Activated naive CD4-positive, alpha-beta T cell (primary cell): ENCODE data around the gene DOCK8.

Experiments used
- DNase-seq, 4 experiments: peaks; one replicate each; lab custom pipeline; 2025; lab: John Stamatoyannopoulos, UW

Gene DOCK8

DNA sequence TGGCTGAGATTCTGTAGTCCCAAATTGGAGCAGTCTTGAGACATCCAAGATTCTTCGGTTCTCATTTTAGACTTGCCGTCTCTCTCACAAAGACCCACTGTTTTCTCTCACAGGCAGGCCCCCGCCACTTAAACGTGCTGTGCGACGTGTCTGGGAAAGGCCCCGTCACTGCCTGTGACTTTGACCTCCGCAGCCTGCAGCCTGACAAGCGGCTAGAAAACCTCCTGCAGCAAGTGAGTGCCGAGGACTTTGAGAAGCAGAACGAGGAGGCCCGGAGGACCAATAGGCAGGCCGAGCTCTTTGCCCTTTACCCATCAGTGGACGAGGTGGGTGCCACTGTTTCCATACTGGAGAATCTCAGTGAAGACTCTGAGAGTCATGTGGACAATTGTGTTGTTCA is 97.2 kb downstream of the DOCK8 start:
- no peak for DNase-seq

GRCh38 chr9:312596-313320 is 98.1 kb downstream of the DOCK8 start:
- DNase-seq, result no peak

DNA sequence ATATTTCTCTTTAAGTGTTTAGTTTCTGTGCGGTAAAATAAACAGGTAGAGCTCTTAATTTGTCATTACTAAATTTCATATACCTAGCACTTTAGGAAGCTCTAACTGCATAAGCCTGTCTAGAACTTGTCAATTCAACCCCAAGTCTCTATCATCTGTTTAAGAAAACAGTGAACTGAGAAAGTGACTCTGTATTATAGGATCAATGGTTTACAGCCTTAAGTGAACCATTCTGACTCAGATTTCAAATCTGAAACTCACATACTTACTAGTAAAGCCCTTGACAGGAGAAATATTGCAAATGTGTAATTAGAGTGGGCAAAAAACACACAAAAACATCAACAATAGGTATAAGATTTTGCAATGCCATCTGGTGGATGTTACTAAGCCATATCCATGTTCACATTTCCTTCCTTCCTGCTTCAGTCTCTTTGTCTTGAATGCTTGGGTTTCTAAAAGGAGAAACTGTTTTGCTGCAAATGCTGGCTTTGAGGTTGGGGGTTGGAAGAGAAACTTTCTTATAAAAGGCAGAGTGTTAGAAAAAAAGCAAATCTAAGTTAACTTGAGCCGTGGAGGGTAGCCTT is 101.8 kb downstream of the DOCK8 start:
- no peak for DNase-seq

DNA sequence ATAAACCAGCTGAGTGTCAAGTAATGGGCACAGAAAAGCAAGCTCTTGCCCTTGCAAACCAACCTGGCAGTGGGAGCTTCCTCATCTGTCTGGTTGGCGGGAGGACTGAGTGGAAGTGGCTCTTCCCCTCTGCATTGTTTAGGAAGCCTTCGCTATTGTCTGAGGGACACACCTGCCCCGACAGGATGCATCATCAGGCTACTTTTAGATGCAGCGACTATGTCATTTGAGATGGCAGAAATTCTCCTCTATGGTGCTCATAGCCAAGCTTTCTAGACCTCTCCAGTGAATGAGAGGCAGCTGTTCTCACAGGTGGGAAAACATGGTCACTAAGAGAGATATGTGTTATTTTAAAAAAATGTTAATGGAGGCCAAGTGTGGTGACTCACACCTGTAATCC is 104.0 kb downstream of the DOCK8 start:
- no peak for DNase-seq

GRCh38 chr9:324971-325370 is 110.3 kb downstream of the DOCK8 start:
- DNase-seq, result no peak

- no peak for DNase-seq
Observed at GRCh38 chr9:326667-327066, 112.0 kb downstream of the DOCK8 start.

DNA sequence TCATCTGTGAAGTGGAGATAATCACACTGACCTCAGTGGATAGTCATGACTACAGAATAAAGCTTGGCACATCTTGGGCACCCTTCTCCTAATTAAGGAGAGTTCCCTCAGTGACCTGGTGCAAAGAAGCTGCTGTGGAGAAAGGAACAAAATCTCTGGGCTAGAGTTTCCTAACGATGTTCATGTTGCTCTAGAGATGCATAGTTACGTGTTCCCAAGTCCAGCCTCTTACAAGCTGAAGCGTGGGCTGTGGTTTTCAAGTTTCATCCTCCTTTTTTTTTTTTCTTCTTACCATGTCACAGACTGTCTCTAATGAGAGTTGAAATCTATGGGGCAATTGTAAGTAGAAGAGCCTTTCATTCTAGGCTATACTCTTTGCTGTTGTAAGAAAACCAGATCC is 113.8 kb downstream of the DOCK8 start:
- DNase-seq, result no peak

DNA sequence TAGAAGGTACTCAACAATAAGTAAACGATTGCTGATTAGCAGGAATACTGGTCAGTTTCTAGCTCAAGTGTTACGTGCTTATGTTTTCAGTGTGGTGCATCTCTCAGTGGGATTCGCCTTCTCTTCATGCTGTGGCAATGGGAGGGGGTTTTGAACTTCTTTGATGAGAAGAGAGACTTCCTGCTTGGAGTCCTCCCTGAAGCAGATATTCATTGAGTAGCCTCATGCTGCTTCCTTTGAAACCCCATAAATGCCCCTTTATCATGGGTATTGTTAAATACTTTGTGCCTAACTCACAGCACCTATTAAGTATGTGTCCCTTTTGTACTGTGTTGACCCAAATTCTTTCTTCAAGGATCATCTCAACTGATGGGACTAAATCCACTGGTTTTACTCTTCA is 116.5 kb downstream of the DOCK8 start:
- DNase-seq, result no peak

DNA sequence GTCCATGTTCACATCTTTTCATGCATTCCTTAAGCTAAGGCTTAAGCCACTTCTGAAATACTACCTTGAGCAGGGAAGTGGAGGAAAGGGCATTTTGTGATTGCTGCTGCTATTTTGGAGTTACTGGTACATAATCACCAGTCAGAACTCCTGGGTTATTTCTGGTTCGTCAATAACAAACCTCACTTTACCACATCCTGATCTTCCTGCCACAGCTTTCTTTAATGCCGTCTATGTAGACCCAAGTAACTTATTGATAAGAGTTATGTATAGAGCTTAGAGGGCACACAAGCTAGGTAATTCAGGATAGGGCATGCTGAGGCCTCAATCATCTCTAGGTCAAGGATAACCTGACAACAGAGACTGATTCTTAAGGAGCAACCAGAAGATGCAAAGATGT is 120.7 kb downstream of the DOCK8 start:
- DNase-seq, result no peak

- no peak for DNase-seq
Observed at GRCh38 chr9:336039-336438, 121.4 kb downstream of the DOCK8 start.

DNA sequence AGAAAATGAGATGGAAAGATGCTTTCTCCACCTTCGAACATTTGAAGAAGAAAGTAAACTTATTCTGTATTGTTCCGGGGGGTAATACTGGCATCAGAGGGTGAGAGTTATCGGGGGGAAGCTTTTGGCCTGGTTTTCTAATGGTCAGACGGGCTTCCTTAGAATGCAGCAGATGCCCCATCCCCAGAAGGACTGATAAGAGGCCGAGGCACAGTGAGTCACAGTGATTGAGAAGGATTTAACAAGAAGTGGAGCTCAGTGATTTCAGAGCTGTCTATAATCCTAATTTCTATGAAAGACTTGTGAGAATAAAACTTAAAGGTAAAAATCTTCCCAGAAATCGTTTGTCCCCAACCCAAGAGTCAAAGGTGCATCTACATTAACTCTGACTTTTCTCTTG is 123.9 kb downstream of the DOCK8 start:
- no peak for DNase-seq

GRCh38 chr9:341634-342421 is 127.2 kb downstream of the DOCK8 start:
- DNase-seq, result no peak

- DNase-seq, result no peak
Observed at GRCh38 chr9:343773-344172, 129.1 kb downstream of the DOCK8 start.

GRCh38 chr9:346111-346571 is 131.5 kb downstream of the DOCK8 start:
- no peak for DNase-seq

- DNase-seq, result no peak
Observed at GRCh38 chr9:347667-348292, 133.1 kb downstream of the DOCK8 start.

GRCh38 chr9:350384-350783 is 135.7 kb downstream of the DOCK8 start:
- DNase-seq, result no peak

GRCh38 chr9:351916-352315 is 137.3 kb downstream of the DOCK8 start:
- no peak for DNase-seq

DNA sequence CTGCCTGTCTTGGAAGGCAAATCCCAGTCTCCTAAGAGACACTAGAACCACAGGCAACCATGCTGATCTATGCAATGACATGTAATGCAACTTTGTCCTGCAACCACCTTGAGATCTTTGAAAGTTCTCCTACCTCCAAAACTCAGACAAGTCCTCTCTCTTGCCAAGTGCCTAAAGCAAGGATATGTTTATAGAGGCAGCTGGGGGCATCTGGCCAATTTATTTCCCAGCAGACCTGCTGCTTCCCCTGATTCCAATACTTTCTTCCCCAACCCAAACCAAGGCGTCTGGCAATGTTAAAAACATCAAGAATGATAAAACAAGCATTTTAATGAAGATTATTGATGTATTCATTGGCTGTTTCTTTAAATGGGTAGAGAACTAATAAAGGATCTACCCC is 138.4 kb downstream of the DOCK8 start:
- DNase-seq, result no peak

GRCh38 chr9:354453-354852 is 139.8 kb downstream of the DOCK8 start:
- DNase-seq, result no peak

GRCh38 chr9:357560-357959 is 142.9 kb downstream of the DOCK8 start:
- DNase-seq, result no peak

GRCh38 chr9:362561-363273 is 148.1 kb downstream of the DOCK8 start:
- DNase-seq, result no peak

GRCh38 chr9:363274-363612 is 148.6 kb downstream of the DOCK8 start:
- no peak for DNase-seq
